Muscle layer of duodenum (tissue), 2 donors: ENCODE results near the gene MYT1.

ENCODE experiments used
- H3K27ac ChIP-seq: one replicate; pipeline ENCODE4 v1.7.0; 2013; ENCODE audit warnings: mild to moderate bottlenecking, low read length
- H3K27me3 ChIP-seq: one replicate; pipeline ENCODE4 v1.7.0; 2013; ENCODE audit warnings: low read depth, mild to moderate bottlenecking, control low read depth, low read length
- H3K36me3 ChIP-seq, 2 donors: one replicate each; pipeline ENCODE4 v1.7.0; 2013; ENCODE audit warnings: low read length in 2 of 2, control low read depth in 1 of 2, mild to moderate bottlenecking in 1 of 2; ENCODE audit not compliant: insufficient read depth in 2 of 2, control insufficient read depth in 1 of 2
- H3K4me1 ChIP-seq, 2 donors: one replicate each; pipeline ENCODE4 v1.7.0; 2013; ENCODE audit warnings: low read length in 2 of 2, mild to moderate bottlenecking in 2 of 2, control low read depth in 1 of 2, moderate library complexity in 1 of 2; ENCODE audit not compliant: insufficient read depth in 2 of 2, control insufficient read depth in 1 of 2
- H3K4me3 ChIP-seq, 2 donors: one replicate each; pipeline ENCODE4 v1.7.0; 2013; ENCODE audit warnings: low read length in 2 of 2, low read depth in 1 of 2, mild to moderate bottlenecking in 1 of 2
- H3K9me3 ChIP-seq, 2 donors: one replicate each; pipeline ENCODE4 v1.7.0; 2013; ENCODE audit warnings: low read length in 2 of 2, control low read depth in 1 of 2, mild to moderate bottlenecking in 1 of 2; ENCODE audit not compliant: control insufficient read depth in 1 of 2
- donor health status: healthy.

The MYT1 gene

GRCh38 chr20:64149809-64150560 lies 14.3 kb upstream of the MYT1 start:
- H3K4me3 ChIP-seq: no peak overlapping the region
- no peak overlapping the region for H3K27ac ChIP-seq
- H3K4me1 ChIP-seq: no peaks in the 10 kb centered on the region
- H3K36me3 ChIP-seq: no peaks in the 10 kb centered on the region
- no peaks in the 10 kb centered on the region for H3K27me3 ChIP-seq
- peaks cover 1 to 6% of the 10 kb centered on the region in 2 donors for H3K9me3 ChIP-seq

GRCh38 chr20:64150756-64151632 lies 13.3 kb upstream of the MYT1 start:
- H3K27me3 ChIP-seq: no peaks in the 10 kb centered on the region
- no peaks in the 10 kb centered on the region for H3K36me3 ChIP-seq
- H3K4me1 ChIP-seq: no peaks in the 10 kb centered on the region
- H3K27ac ChIP-seq: no peak overlapping the region
- H3K9me3 ChIP-seq: no peaks in the 10 kb centered on the region
- H3K4me3 ChIP-seq: no peak overlapping the region

- no peaks in the 10 kb centered on the region for H3K4me1 ChIP-seq
- no peak overlapping the region for H3K4me3 ChIP-seq
- no peaks in the 10 kb centered on the region for H3K36me3 ChIP-seq
- H3K27ac ChIP-seq: no peak overlapping the region
- H3K9me3 ChIP-seq: no peaks in the 10 kb centered on the region
- no peaks in the 10 kb centered on the region for H3K27me3 ChIP-seq
These were observed 12.4 kb upstream of the MYT1 start for GRCh38 chr20:64151633-64152530.

GRCh38 chr20:64152906-64153305 lies 11.3 kb upstream of the MYT1 start:
- H3K27ac ChIP-seq: no peak overlapping the region
- H3K9me3 ChIP-seq: no peaks in the 10 kb centered on the region
- no peaks in the 10 kb centered on the region for H3K4me1 ChIP-seq
- H3K36me3 ChIP-seq: no peaks in the 10 kb centered on the region
- no peak overlapping the region for H3K4me3 ChIP-seq
- no peaks in the 10 kb centered on the region for H3K27me3 ChIP-seq

GRCh38 chr20:64153410-64153809 lies 10.8 kb upstream of the MYT1 start:
- Histone ChIP-seq H3K9me3 (no peaks in the 10 kb centered on the region), H3K36me3 (no peaks in the 10 kb centered on the region), H3K27me3 (no peaks in the 10 kb centered on the region), H3K4me1 (no peaks in the 10 kb centered on the region), H3K4me3 (no peak overlapping the region), H3K27ac (no peak overlapping the region)

GRCh38 chr20:64153861-64154589 lies 10.2 kb upstream of the MYT1 start:
- no peaks in the 10 kb centered on the region for H3K36me3 ChIP-seq
- no peaks in the 10 kb centered on the region for H3K4me1 ChIP-seq
- H3K9me3 ChIP-seq: no peaks in the 10 kb centered on the region
- H3K27me3 ChIP-seq: no peaks in the 10 kb centered on the region
- no peak overlapping the region for H3K4me3 ChIP-seq
- H3K27ac ChIP-seq: no peak overlapping the region

- H3K27me3 ChIP-seq: no peaks in the 10 kb centered on the region
- H3K4me1 ChIP-seq: no peaks in the 10 kb centered on the region
- H3K4me3 ChIP-seq: no peak overlapping the region
- no peaks in the 10 kb centered on the region for H3K9me3 ChIP-seq
- H3K36me3 ChIP-seq: no peaks in the 10 kb centered on the region
- H3K27ac ChIP-seq: no peak overlapping the region
These were observed 9.5 kb upstream of the MYT1 start for GRCh38 chr20:64154590-64155257.

- Histone ChIP-seq H3K36me3 (no peaks in the 10 kb centered on the region), H3K9me3 (no peaks in the 10 kb centered on the region), H3K27ac (no peak overlapping the region), H3K27me3 (peaks cover under 1% of the 10 kb centered on the region), H3K4me1 (no peaks in the 10 kb centered on the region), H3K4me3 (no peak overlapping the region)
These were observed 8.8 kb upstream of the MYT1 start for GRCh38 chr20:64155258-64156135.

- H3K27ac ChIP-seq: no peak overlapping the region
- H3K27me3 ChIP-seq: peaks cover 8% of the 10 kb centered on the region
- H3K4me3 ChIP-seq: no peak overlapping the region
- H3K4me1 ChIP-seq: no peaks in the 10 kb centered on the region
- H3K36me3 ChIP-seq: no peaks in the 10 kb centered on the region
- no peaks in the 10 kb centered on the region for H3K9me3 ChIP-seq
These were observed 7.9 kb upstream of the MYT1 start for GRCh38 chr20:64156136-64156885.
